Cardiac fibroblast (primary cell): ENCODE data around the gene PRDM1.

Source experiments
- DNase-seq, 2 donors: peaks; one replicate each; pipeline versions ENCODE4 v3.0.0 to v3.0.0-alpha.2; 2010; ENCODE audit warnings: low read depth in 2 of 2
- H3K4me3 ChIP-seq, 2 donors: replicated peaks in 1 of 2; 1 replicate in 1 of 2; 2 replicates in 1 of 2; pipeline ENCODE4 v1.5.1; 2011; ENCODE audit warnings: low read depth in 2 of 2, low read length in 2 of 2, mild to moderate bottlenecking in 2 of 2, moderate library complexity in 1 of 2
- TF ChIP-seq, protein P1 (sequence below): IDR thresholded peaks from one replicate; pipeline ENCODE4 v1.5.1; 2011; ENCODE audit warnings: low read depth, mild to moderate bottlenecking, low read length, inconsistent platforms

Gene PRDM1

GRCh38 chr6:106077170-106077569 lies 9.0 kb upstream of the PRDM1 start:
- TF ChIP-seq, protein P1, sequence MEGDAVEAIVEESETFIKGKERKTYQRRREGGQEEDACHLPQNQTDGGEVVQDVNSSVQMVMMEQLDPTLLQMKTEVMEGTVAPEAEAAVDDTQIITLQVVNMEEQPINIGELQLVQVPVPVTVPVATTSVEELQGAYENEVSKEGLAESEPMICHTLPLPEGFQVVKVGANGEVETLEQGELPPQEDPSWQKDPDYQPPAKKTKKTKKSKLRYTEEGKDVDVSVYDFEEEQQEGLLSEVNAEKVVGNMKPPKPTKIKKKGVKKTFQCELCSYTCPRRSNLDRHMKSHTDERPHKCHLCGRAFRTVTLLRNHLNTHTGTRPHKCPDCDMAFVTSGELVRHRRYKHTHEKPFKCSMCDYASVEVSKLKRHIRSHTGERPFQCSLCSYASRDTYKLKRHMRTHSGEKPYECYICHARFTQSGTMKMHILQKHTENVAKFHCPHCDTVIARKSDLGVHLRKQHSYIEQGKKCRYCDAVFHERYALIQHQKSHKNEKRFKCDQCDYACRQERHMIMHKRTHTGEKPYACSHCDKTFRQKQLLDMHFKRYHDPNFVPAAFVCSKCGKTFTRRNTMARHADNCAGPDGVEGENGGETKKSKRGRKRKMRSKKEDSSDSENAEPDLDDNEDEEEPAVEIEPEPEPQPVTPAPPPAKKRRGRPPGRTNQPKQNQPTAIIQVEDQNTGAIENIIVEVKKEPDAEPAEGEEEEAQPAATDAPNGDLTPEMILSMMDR, result no peak

DNA sequence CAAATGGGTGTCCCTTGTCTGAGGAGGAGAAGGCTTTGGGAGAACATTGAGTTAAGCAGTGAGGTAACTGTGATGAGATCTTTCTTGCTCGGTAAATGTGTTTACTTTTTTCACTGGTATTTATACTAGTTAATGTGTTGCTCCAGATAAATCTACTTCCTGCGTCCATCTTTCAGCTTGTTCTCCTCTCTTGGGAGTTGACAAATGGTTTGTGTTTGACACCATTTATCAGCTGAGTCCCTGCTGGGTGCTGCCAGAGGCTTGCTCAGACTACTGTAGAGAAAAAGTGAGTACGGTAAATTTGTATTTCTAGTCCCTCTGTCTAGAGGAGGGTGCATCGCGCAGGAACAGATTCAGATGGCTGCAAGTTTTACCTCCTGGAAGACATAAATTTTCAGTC lies 8.3 kb upstream of the PRDM1 start:
- H3K4me3 ChIP-seq, result no peak overlapping the region
- DNase-seq, result peak in 1 of 2 donors; percentile 22
- TF ChIP-seq, protein P1, result no peak

More at GRCh38 chr6:106077170-106077569, 9.0 kb upstream of the PRDM1 start:
- DNase-seq, result peak in 1 of 2 donors; percentile 26
- H3K4me3 ChIP-seq, result no peak overlapping the region

DNA sequence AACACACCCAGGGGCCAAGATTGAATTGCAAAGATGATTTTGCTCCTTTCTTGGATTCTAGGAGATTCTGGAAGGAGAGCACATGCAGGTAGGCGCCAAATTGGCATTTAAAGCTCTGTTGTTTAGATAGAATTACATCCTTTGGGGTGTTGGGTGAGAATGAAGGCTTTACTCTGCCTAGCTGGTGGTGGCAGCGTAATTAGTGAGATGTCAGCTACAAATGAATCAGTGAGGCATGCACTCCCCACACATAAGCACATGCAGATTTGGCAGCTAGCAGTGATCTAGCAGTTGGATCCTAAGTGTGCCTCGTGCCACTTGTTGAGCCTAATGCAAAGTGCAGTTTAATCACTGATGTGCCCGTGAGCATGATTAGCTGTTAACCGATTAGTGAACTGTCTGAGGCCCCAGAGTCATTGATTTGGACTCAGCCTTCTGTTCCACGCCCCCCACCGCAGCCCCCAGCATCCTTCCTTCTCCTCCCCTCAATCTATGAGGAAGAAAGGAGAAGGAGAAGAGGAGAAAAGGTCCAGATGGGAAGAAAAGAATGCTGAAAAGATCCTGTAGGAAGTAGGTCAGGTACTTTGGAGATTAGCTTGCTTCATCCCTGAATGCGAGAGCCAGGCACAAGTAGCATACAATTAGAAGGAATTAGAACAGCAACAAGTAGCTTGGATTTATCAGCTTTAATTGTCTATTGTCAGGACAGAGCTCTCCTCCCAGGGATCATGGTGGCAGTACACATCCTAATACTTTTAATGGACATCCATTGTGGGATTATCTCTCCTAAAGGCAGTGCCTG lies 6.0 kb upstream of the PRDM1 start:
- H3K4me3 ChIP-seq, result no peak overlapping the region
- TF ChIP-seq, protein P1, result no peak
- no peak for DNase-seq

GRCh38 chr6:106080763-106081095 lies 5.4 kb upstream of the PRDM1 start:
- DNase-seq, result no peak
- TF ChIP-seq, protein P1, result no peak
- H3K4me3 ChIP-seq, result no peak overlapping the region

GRCh38 chr6:106081715-106082114 lies 4.4 kb upstream of the PRDM1 start:
- DNase-seq, result no peak
- TF ChIP-seq, protein P1, result no peak
- no peak overlapping the region for H3K4me3 ChIP-seq

GRCh38 chr6:106082735-106083398 lies 3.3 kb upstream of the PRDM1 start:
- peak in 1 of 2 donors; percentile 94 for DNase-seq
- H3K4me3 ChIP-seq, result no peak overlapping the region

More at GRCh38 chr6:106082735-106083398, 3.3 kb upstream of the PRDM1 start:
- TF ChIP-seq, protein P1, result no peak
